Measurements from ENCODE around the gene KIF2C.
"Not testable (repeated sequence)": the region's sequence is repeated elsewhere in the genome, so short reads cannot be mapped to it uniquely, and the experiment has no call there.

KIF2C gene
- total RNA-seq, result 2.6 to 4.1 reads per million in 2 experiments

GRCh38 chr1:44739307-44740178, at the start of gene KIF2C:
Gene KIF2C, plus strand, starts transcription at chr1:44739837. Its CDS starts 96 bp downstream, at chr1:44739933.
- DNase-seq (ENCODE audit: low read depth), result peak; percentile 93

GRCh38 chr1:44693159-44693558, 46.5 kb upstream of the KIF2C start:
- no peak for DNase-seq (ENCODE audit: low read depth)

GRCh38 chr1:44693900-44694299, 45.7 kb upstream of the KIF2C start:
- no peak for DNase-seq (ENCODE audit: low read depth)

GRCh38 chr1:44694863-44695478, 44.7 kb upstream of the KIF2C start:
- DNase-seq (ENCODE audit: low read depth), result no peak

GRCh38 chr1:44695671-44696070, 44.0 kb upstream of the KIF2C start:
- no peak for DNase-seq (ENCODE audit: low read depth)

- DNase-seq (ENCODE audit: low read depth), result no peak
Observed at GRCh38 chr1:44696101-44696500, 43.5 kb upstream of the KIF2C start.

- no peak for DNase-seq (ENCODE audit: low read depth)
Observed at GRCh38 chr1:44696789-44697345, 42.8 kb upstream of the KIF2C start.

GRCh38 chr1:44698138-44698537, 41.5 kb upstream of the KIF2C start:
- DNase-seq (ENCODE audit: low read depth), result no peak

- not testable (repeated sequence) for DNase-seq (ENCODE audit: low read depth)
Observed at GRCh38 chr1:44699375-44699774, 40.3 kb upstream of the KIF2C start.

GRCh38 chr1:44700573-44700972, 39.1 kb upstream of the KIF2C start:
- DNase-seq (ENCODE audit: low read depth), result no peak

- DNase-seq (ENCODE audit: low read depth), result no peak
Observed at GRCh38 chr1:44701141-44701573, 38.5 kb upstream of the KIF2C start.

- no peak for DNase-seq (ENCODE audit: low read depth)
Observed at GRCh38 chr1:44705470-44705869, 34.2 kb upstream of the KIF2C start.

GRCh38 chr1:44705938-44706337, 33.7 kb upstream of the KIF2C start:
- no peak for DNase-seq (ENCODE audit: low read depth)

- DNase-seq (ENCODE audit: low read depth), result no peak
Observed at GRCh38 chr1:44707112-44707881, 32.3 kb upstream of the KIF2C start.

GRCh38 chr1:44707959-44708831, 31.4 kb upstream of the KIF2C start:
- DNase-seq (ENCODE audit: low read depth), result no peak

GRCh38 chr1:44713321-44713781, 26.3 kb upstream of the KIF2C start:
- no peak for DNase-seq (ENCODE audit: low read depth)

- DNase-seq (ENCODE audit: low read depth), result no peak
Observed at GRCh38 chr1:44714532-44714931, 25.1 kb upstream of the KIF2C start.

GRCh38 chr1:44714944-44715571, 24.6 kb upstream of the KIF2C start:
- peak; percentile 53 for DNase-seq (ENCODE audit: low read depth)

- no peak for DNase-seq (ENCODE audit: low read depth)
Observed at GRCh38 chr1:44717156-44717555, 22.5 kb upstream of the KIF2C start.

GRCh38 chr1:44717653-44718052, 22.0 kb upstream of the KIF2C start:
- DNase-seq (ENCODE audit: low read depth), result no peak

- DNase-seq (ENCODE audit: low read depth), result no peak
Observed at GRCh38 chr1:44718091-44718490, 21.5 kb upstream of the KIF2C start.

All from T follicular helper cell (primary cell).